Brain pericyte (primary cell): ENCODE results near the gene COX10.
A peak's percentile ranks its signal among the peaks of the same experiment; 100 is the strongest.
"Not testable (repeated sequence)": the region's sequence is repeated elsewhere in the genome, so short reads cannot be mapped to it uniquely, and the experiment has no call there.

Experiments
- DNase-seq: peaks from one replicate; pipeline ENCODE4 v3.0.0-alpha.2; 2012; ENCODE audit warnings: low read depth, low spot score

The COX10 gene

DNA sequence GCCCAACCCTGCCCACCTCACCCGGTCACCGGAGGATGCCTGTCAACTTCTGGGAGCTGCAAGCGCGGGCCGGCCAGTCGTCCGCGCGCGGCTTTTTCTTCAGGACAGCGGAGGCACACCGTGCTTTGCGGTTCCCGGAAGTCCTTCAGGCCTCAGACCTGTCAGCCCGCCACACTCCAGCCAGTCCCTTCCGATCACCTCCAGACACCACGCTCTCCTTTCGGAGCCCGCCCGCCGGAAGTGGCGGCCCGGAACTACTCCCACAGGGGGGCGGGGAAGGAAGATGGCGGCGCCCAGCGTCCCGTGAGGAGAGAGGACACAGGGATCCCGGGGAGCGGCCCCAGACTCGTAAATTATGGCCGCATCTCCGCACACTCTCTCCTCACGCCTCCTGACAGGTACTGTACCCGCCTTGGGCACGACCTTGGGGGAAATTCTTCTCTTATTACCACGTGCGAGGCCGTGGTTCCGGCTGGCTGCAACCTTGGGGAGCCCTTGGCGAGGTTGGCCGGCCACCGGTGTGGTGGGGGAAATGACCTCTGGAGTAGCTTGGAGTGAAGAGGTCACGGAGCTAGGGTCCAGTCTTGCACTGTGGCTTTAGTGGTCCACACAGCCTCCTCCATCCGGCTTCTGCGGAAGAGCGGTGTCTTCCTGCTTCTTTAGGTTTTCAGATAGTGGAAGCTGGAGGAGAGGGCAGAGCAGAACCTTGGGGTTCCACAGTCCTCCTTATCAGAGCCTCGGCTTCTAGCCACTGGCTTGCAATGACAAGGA is at the start of gene COX10:
TSS of gene COX10 (plus strand) at position 254 of the 771 bp plus-strand sequence. CDS start at position 356, 102 bp downstream.
- DNase-seq: peak; percentile 40

DNA sequence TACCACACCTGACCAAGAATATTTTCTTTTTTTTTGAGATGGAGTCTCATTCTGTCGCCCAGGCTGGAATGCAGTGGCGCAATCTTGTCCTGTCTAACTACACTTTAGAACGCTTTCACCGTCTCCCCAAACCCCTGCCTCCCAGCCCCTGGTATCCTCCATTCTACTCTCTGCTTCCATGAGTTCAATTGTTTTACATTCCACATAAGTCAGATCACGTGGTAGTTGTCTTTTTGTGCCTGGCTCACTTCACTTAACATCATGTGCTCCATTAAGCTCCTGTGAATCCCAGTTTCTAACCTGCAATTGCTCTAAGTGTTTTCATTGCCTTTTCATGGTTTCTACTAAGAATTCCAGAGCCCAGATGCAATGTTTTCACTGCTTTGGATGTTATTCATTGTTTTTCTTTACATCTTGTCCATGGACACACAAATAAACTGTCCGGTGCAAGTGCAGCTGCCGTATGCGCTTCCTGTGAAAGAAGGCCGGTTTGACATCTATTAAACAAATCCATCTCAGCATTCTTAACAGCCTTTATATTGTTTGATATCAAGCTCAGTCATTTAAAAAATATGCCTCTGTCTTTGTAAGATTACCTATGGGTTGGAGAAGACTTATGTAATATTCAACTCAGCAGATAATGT is 47.5 kb upstream of the COX10 start:
- DNase-seq: not testable (repeated sequence)

DNA sequence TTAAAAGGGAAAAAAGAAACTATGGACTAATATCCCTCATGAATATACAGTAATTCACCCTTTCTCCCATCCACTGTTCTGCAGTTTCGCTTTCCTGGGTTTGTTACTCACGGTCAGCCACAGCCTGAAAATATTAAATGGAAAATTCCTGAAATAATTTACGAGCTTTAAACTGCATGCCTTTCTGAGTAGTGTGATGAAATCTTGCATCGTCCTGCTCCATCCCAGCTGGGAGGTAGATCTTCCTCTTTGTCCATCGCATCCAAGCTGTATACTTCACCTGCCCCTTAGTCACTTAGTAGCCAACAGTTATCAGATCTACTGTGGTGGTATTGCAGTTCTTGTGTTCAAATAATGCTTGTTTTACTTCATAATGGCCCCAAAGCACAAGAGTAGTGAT is 39.5 kb upstream of the COX10 start:
- DNase-seq: not testable (repeated sequence)

DNA sequence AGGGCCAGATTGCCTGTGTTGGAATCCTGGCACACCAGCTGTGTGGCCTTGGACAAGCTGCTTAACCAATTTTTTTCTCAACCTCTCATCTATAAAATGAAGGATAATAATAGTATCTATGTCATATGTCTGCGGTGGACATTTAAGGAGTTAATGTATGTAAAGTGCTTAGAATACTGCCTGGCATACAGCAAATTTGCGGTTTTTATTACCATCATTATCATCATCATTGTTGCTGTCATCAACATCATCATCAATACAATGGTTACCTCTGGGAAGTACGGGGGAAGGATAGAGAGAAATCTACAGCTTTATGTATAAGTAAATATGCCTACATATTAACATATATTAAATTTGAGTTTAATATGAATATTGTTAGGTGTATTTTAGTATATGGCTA is 37.1 kb upstream of the COX10 start:
- no peak for DNase-seq

DNA sequence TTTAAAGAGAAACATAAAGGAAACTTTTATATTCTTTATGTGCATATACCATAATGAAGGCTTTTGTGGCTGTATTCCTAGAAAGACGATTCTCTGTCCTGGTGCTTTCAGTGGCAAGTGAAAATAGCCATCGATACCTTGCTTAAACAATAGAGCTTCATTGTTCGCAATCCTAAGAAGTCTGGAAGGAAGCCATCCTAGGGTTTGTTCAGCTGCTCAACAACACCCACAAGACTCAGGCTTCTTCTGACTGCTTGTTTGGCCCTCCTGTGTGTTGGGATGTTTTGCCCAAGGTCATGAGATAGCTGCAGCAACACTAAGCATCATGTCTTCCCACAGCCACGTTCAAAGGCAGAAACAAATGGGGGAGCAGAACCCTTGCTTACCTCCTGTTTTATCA is 36.1 kb upstream of the COX10 start:
- DNase-seq: no peak

DNA sequence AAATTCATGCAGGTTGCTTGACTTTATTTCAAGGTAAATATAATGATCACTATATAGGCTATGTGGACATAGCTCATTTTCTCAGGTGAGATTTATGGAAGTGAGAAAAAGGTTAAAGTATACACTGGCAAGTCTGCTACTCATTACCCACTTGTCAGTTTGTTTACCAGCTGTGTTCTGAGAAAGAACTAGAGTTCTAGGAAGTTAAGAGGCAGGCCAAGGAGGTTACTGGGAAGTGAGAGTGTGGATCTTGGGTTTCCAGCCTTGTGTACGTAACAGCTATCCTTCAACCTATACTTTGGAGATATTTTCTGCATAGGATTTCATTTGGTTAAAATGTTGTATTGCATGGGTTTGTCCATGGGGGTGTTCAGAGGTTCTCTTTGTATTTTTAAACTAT is 31.9 kb upstream of the COX10 start:
- no peak for DNase-seq

DNA sequence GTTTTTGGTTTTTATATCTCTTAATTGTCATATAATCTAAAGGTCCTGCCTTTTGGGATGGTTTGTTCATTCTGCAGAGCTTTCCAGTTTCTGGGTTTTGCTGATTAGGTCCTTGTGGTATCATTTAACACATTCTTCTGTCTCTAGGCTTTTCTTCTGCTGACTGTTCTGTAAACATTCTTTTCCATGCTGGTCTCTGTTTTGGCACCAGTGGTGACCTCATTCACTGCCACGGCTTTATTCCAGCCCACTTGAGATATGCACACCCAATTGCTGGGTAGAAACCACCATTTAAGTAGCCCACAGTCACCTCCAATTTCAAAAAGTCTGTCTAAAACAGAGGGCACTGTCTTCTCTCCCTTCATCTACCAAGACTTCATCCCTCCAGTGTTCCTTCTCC is 31.1 kb upstream of the COX10 start:
- no peak for DNase-seq

DNA sequence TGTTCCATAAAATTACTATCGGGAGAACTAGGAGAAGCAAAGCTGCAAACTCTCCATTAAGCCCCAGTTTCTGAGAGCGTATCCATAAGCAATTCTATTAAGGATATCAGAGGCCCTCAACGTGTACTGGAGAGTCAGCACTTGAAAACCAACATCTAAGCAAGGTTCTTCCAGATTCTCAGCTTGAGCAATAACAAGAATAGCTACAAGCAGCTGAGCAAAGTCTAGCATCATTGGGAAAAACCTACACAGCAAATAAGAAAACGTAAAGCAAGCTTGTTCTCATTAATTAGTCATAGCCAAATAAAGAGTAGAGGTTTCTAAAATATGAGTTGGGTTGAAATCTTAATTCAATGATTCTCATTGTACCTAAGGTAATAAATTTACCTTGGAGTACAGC is 26.9 kb upstream of the COX10 start:
- no peak for DNase-seq

DNA sequence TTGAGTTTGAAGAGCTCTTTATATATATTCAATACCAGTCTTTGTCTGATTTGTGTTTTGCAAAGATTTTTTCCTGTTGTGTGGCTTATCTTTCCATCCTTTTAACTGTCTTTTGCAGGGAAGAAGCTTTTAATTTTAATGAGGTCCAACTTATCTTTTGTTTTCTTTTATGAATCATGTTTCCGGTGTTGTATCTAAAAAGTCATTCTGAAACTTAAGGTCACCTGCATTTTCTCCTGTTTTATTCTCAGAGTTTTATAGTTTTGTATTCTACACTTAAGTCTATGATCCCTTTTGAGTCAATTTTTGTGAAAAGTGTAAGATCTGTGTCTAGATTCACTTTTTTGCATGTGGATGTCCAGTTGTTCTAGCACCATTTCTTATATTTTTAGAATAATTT is 24.6 kb upstream of the COX10 start:
- DNase-seq: no peak

DNA sequence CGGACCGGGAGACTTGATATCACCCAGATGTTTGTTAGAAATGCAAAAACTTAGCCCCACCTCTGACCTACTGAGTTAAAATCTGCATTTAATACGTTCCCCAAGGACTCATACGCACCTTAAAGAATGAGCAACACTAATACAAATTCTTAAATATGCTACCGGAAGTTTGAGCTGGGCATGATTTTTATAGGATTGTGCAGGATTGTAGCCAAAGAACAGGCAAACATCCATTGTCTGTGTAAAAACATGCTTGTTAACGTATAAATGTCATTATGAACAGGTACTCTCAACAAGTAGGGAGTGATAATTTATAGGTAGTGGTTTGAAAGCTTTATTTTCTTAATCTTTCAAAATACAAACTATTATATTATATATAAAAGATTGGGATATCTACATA is 22.3 kb upstream of the COX10 start:
- no peak for DNase-seq

DNA sequence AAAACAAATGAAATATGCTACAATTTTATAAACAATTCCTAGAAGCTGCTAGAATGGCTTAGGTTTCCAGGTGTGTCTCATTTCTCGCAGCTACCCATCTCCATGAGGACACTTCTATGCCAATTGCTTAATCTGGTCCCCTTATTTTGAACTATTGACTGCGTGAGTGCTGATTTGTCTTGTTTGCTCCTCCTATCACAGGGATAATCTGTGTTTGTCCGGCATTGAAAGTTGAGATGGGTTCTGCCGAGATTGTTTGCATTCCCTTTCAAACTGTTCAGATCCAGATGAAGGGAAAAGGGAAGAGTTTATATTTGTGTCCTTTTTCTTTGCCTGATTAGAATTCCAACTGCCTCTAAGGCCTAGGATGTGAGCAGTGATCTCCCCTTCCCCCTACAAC is 21.7 kb upstream of the COX10 start:
- no peak for DNase-seq

DNA sequence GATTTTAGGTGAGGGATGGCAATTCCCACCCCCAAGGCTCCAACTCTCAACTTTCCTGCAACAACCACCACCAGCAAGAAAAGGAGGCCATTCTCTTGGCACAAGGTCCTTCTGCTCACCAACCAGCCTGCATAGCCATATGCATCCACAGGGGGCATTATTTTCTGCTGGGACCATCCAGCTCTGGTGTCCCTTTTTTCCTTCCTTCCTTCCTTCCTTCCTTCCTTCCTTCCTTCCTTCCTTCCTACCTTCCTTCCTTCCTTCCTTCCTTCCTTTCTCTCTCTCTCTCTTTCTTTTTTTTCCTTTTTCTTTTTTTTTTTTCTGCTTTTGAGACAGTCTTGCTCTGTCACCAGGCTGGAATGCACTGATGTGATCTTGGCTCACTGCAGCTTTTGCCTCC is 21.1 kb upstream of the COX10 start:
- no peak for DNase-seq

DNA sequence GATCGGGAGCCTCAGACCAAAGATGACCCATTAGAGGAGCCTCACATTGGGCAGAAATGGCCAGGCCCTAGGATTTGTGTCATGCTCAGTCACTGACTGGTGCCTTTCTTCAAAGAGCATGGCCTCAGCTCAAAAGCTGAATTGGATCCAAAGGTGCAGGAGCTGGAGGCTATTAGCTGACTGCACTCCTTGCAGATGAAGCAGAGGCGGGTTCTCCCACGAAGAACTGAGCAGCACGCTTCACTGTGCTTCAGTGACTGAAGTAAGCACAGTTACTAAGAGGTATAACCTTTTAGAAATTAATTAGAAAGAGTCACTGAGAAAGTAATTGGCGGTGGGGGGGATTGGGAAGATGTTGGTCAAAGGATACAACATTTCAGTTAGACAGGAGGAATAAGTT is 18.7 kb upstream of the COX10 start:
- no peak for DNase-seq

DNA sequence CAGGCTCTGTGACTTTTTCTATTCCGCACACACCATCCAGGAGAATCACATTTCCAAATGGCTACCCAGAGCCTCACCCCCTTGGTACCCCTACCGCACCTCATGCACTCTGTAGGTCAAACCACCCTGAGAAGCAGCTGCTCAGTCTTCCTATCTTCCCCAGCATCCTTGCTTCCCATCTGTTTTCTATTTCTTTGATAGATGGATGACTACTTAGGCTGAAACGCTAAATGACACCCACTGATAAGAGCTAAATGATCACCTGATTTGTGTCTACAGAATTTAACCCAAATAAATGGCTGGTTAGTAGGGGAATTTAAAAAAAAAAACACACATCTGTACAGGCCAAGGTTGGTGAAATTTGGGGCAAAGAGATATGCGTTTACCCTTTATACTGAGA is 17.6 kb upstream of the COX10 start:
- no peak for DNase-seq

DNA sequence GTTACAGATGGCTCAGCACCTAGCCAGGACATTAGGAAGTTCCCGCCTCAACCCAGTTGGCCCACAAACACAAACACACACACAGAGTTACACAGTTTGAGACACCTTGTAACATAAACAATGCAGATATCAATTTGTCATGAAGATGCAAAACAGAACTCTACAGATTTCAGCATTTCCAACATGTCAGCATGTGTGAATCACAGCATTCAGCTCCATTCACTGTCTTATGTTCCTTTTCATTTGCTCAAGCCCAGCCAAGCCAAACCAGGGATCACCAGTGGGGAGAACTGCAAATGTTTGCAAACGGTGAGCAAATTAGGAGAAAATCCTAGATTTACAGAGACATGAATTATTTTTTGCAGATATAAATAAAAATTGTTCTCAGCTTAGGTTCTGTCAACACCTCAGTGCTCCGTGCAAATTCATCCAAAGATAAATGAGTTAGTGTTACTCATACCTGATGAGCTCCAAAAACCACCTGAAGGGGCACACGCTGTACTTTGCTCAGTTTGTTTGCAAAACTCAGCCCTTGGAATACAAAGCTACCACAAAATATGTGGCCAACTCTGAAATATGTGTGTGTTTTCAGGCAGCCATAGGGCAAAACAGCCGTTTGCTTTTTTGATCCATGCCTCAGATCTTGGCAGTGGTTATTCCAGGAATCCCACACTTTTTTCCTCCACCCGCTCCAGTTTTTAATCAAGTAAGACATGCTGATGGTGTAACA is 16.3 kb upstream of the COX10 start:
- no peak for DNase-seq

DNA sequence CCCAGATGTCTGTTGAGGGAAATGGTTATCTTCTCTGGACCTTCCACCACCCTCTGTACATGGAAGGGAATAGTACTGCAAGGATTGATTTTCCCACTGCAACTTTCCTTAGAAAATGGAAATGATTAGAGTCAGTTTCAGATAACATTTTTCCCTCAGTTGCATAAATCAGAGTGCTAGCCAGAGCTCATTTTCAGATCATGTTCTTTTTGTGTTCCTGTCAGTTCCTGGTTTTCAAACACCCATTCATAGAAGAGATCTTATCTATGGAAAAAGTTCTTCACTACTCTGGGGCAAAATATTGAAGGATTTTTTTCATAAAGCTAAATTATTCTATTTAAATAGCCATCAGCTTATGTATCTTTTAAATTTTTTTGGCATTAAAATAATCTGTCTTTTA is 11.7 kb upstream of the COX10 start:
- DNase-seq: no peak

DNA sequence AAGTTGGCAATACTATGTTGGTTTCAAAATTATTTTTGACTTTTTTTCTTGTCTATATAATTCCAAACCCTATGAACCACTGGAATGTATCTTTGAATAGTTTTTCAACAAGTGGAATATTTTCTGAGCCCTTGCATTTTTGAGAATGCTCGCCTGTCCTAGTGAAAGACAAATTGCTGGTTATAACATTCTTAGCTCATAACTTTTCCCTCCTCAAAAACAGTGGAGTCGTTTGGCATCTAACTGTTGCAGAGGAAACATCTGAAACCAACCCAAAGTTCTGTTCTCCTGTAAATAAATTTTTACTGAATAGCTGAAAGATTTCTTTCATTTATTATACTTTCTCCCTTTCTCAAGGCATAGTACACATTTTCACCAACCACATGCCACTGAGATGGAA is 11.3 kb upstream of the COX10 start:
- DNase-seq: no peak

DNA sequence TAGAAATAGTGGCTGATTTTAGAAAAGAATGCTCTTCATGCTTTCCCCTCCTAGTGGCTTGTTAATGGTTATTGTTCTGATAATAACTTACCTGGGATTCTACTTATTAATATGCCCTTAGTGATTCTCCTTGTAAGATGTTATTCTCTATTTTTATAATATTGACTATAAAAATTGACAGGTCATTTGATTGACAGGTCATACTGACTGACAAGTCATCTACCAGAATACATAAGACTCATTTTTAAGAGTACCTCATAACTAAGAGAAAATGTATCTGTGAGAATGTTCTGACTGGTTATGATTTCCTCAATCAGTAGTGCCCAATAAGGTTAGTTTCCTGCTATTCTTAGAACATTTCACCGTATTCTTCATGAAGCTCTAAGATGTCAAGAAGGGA is 8.6 kb upstream of the COX10 start:
- DNase-seq: no peak

DNA sequence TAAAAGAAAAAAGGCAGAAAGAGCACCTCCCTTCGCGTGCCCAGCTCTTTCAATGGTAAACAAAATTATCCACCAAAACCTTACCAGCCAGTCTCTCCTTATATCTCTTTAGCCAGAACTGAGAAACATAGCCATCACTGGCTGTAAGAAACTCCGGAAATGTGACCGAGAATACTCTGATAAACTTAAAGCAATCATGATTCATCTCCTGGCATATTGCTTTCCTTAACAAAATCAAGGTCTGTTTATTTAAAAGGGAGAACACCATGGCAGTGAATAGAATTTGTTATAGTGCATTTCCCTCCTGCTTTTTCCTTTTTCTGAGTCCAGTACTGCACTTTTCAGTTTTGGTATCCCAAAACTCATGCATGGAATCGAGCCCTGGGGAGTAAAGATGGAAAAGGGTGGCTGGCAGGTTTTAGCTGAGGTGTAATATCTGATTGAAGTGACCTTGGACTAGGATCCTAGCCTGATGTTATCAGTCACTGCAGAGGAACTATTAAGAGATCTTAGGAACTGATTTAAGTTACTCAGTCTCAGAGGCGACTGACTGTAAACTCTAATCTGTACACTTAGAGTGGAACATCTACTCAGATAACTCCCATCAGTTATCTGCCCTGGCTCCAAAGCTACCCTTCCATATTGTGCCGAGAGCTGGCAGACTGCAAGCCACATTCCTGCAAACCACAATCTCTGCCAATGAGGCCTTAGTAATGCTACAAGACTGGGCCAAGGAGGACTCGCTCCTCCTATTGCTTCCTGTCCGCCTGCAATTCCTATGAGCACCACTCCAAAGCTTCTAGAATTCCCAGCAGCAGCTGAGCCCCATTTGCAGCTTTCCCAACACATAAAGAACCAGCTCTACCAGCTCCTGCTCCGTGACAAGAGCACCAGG is 7.4 kb upstream of the COX10 start:
- DNase-seq: peak; percentile 6

DNA sequence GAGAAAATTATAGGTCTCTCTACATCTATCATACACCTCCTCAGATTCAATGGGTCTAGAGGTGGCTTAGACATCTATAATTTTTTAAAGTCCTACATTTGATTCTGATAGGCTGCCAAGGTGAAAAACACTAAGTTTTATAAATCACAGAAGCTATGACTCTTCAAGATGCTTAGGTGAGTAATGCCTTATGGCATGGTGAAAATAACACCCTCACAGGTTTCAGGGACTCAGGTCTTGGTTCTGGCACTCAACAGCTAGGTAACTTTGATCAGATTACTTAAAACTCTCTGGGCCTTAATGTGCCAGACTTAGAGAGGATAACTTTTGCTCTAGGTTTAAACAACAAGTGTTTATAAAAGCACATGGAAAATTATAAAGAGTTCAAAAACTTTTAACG is 2.0 kb upstream of the COX10 start:
- DNase-seq: no peak

DNA sequence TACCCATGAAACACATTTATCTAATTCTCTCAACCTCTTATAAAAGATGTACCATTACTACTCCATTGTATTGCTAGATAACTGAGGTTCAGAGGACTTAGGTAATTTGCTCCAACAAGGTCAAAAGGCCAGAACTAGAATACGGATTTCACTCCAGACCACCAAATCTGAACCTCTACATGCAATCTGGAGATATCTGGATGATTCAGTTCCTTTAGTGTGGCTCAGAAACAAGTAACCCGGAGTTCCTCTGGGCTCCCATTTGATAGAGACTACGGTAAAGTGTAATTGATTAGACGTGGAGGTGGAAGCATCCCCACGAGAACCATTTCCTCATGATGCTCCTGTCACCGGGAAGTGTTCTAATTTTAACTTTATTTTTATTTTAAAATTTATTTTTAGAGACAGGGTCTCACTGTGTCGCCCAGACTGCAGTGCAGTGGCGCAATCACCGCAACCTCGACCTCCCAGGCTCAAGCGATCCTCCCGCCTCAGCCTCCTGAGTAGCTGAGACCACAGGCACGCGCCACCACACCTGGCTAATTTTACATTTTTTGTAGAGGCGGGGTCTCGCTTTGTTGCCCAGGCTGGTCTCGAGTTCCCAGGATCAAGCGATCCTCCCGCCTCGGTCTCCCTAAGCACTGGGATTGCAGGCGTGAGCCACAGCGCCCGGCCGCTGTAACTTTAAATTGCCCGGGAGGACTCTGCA is 608 bp upstream of the COX10 start:
- DNase-seq: no peak
